ENCODE results near the gene SMYD2.

SMYD2 gene

GRCh38 chr1:214379236-214379970, 98.4 kb downstream of the SMYD2 start:
- no peak for TF ChIP-seq FOXP2 (optimal IDR thresholded peaks at IDR 0.05; ENCODE audit: borderline replicate concordance, extremely low read depth, extremely low read length, insufficient read depth)
- no peak for TF ChIP-seq POLR2AphosphoS5 (IDR thresholded peaks at IDR 0.05; ENCODE audit: low read depth, low read length)
- TF ChIP-seq TAF1 (IDR thresholded peaks at IDR 0.05; ENCODE audit: borderline replicate concordance, insufficient read depth, low read length), result no peak
- no peak for TF ChIP-seq SIN3A (IDR thresholded peaks at IDR 0.05; ENCODE audit: borderline replicate concordance, insufficient read depth, low read length)
- no peak for TF ChIP-seq REST (IDR thresholded peaks at IDR 0.05; ENCODE audit: insufficient read depth in 1 of 2, low read depth in 2 of 2, low read length in 2 of 2)

- TF ChIP-seq SIN3A (IDR thresholded peaks at IDR 0.05; ENCODE audit: borderline replicate concordance, insufficient read depth, low read length), result no peak
- TF ChIP-seq REST (IDR thresholded peaks at IDR 0.05; ENCODE audit: insufficient read depth in 1 of 2, low read depth in 2 of 2, low read length in 2 of 2), result no peak
- TF ChIP-seq FOXP2 (optimal IDR thresholded peaks at IDR 0.05; ENCODE audit: borderline replicate concordance, extremely low read depth, extremely low read length, insufficient read depth), result no peak
Observed at GRCh38 chr1:214380396-214380795, 99.4 kb downstream of the SMYD2 start.

GRCh38 chr1:214380986-214381695, 100.2 kb downstream of the SMYD2 start:
- TF ChIP-seq SIN3A (IDR thresholded peaks at IDR 0.05; ENCODE audit: borderline replicate concordance, insufficient read depth, low read length) (no peak), TAF1 (IDR thresholded peaks at IDR 0.05; ENCODE audit: borderline replicate concordance, insufficient read depth, low read length) (no peak), FOXP2 (optimal IDR thresholded peaks at IDR 0.05; ENCODE audit: borderline replicate concordance, extremely low read depth, extremely low read length, insufficient read depth) (no peak), REST (IDR thresholded peaks at IDR 0.05; ENCODE audit: insufficient read depth in 1 of 2, low read depth in 2 of 2, low read length in 2 of 2) (no peak), POLR2AphosphoS5 (IDR thresholded peaks at IDR 0.05; ENCODE audit: low read depth, low read length) (no peak)

- TF ChIP-seq SIN3A (IDR thresholded peaks at IDR 0.05; ENCODE audit: borderline replicate concordance, insufficient read depth, low read length), result no peak
- TF ChIP-seq POLR2AphosphoS5 (IDR thresholded peaks at IDR 0.05; ENCODE audit: low read depth, low read length), result no peak
Observed at GRCh38 chr1:214383381-214384372, 102.7 kb downstream of the SMYD2 start.

GRCh38 chr1:214384373-214385079, 103.6 kb downstream of the SMYD2 start:
- TF ChIP-seq POLR2AphosphoS5 (IDR thresholded peaks at IDR 0.05; ENCODE audit: low read depth, low read length) (no peak), SIN3A (IDR thresholded peaks at IDR 0.05; ENCODE audit: borderline replicate concordance, insufficient read depth, low read length) (no peak), REST (IDR thresholded peaks at IDR 0.05; ENCODE audit: insufficient read depth in 1 of 2, low read depth in 2 of 2, low read length in 2 of 2) (no peak), TAF1 (IDR thresholded peaks at IDR 0.05; ENCODE audit: borderline replicate concordance, insufficient read depth, low read length) (no peak), FOXP2 (optimal IDR thresholded peaks at IDR 0.05; ENCODE audit: borderline replicate concordance, extremely low read depth, extremely low read length, insufficient read depth) (no peak)
